Smooth muscle cell (in vitro differentiated cells): Measurements from ENCODE around the gene PEF1. TPM values are rescaled to one million over a fixed set of nuclear protein-coding genes. Genes with fewer than 3 reads are reported as not detected.

Source experiments
- DNase-seq: peaks from one replicate; lab custom pipeline; 2025; ENCODE audit not compliant: unreplicated experiment; lab: John Stamatoyannopoulos, UW
- H2AFZ ChIP-seq: fragments of 200-600 bp; sonication (generic); 2 replicates; pipeline ENCODE4 v1.6.0; 2016; ENCODE audit warnings: antibody characterized with exemption, low read depth, mild to moderate bottlenecking
- H3F3A ChIP-seq: fragments of 200-600 bp; sonication (generic); 2 replicates; pipeline ENCODE4 v1.6.0; 2017; ENCODE audit warnings: antibody characterized with exemption, low read depth
- H3K27ac ChIP-seq: fragments of 200-600 bp; sonication (generic); 2 replicates; pipeline ENCODE4 v1.5.1; 2016; ENCODE audit warnings: low read depth, mild to moderate bottlenecking
- H3K27me3 ChIP-seq: fragments of 200-600 bp; sonication (generic); 2 replicates; pipeline ENCODE4 v1.6.1; 2016; ENCODE audit warnings: low read depth, mild to moderate bottlenecking
- H3K36me3 ChIP-seq: fragments of 200-600 bp; sonication (generic); 2 replicates; pipeline ENCODE4 v1.5.1; 2016; ENCODE audit warnings: low read depth
- H3K4me1 ChIP-seq: fragments of 200-600 bp; sonication (generic); 2 replicates; pipeline ENCODE4 v1.5.1; 2016; ENCODE audit warnings: low read depth
- H3K4me2 ChIP-seq: fragments of 200-600 bp; sonication (generic); 2 replicates; pipeline ENCODE4 v1.6.0; 2016; ENCODE audit warnings: mild to moderate bottlenecking
- H3K4me3 ChIP-seq: fragments of 200-600 bp; sonication (generic); 2 replicates; pipeline ENCODE4 v1.5.1; 2016; ENCODE audit warnings: mild to moderate bottlenecking
- H3K79me2 ChIP-seq: fragments of 200-600 bp; sonication (generic); 2 replicates; pipeline ENCODE4 v1.6.0; 2016; ENCODE audit warnings: low read depth, mild to moderate bottlenecking
- H3K9ac ChIP-seq: fragments of 200-600 bp; sonication (generic); 2 replicates; pipeline ENCODE4 v1.6.0; 2016; ENCODE audit warnings: low read depth
- H3K9me3 ChIP-seq: fragments of 200-600 bp; sonication (generic); replicated peaks from 2 replicates; pipeline ENCODE4 v1.5.1; 2016; ENCODE audit warnings: low read depth
- H4K20me1 ChIP-seq: fragments of 200-600 bp; sonication (generic); 2 replicates; pipeline ENCODE4 v1.6.0; 2016; ENCODE audit warnings: low read depth
- WGBS: methylation state at CpG from one replicate; pipeline ENCODE4 v1.1.7; 2016; ENCODE audit warnings: low lambda C conversion rate; 5-methylcytosine and 5-hydroxymethylcytosine counted together
- polyA plus RNA-seq: library from polyadenylated mRNA; unstranded; fragments of >200 nt; fragmentation: Nextera tagmentation; extraction: Ambion mirVana; gene quantifications from 2 replicates; pipeline ENCODE4 v1.2.1, GENCODE V29; 2016
- total RNA-seq: library from RNA; depleted of rRNA; stranded (reverse); fragments of >200 nt; gene quantifications from 2 replicates; pipeline ENCODE4 v1.2.3, GENCODE V29; 2014
- TF ChIP-seq, protein P1 (sequence below): fragments of 200-600 bp; sonication (generic); IDR thresholded peaks from 2 replicates; pipeline ENCODE4 v1.5.1; 2017; ENCODE audit warnings: borderline replicate concordance, mild to moderate bottlenecking, antibody characterized with exemption; ENCODE audit not compliant: insufficient read depth, poor library complexity, severe bottlenecking

The PEF1 gene
- total and polyA plus RNA-seq, 2 experiments from 2014 or later: 61.4 to 77.1 TPM

DNA sequence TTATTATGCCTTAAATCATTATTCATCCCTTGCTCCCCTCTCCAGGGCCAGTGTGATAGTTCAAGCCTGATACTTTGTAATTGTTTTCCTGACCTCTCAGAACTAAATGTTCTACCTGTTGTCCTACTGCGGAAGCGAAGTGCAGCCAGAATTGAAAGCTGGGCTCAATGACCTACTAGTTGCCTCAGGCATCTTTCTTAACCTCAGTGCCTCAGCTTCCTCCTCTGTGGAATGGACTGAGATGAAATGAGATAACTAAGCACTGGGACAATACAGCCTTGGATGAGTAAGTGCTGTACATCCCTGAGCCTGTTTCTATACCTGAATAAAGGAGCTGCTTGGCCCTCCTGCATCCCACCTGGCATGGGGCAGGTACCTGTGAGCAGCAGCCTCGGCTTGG is 32.7 kb upstream of the PEF1 start:
- TF ChIP-seq, protein P1, sequence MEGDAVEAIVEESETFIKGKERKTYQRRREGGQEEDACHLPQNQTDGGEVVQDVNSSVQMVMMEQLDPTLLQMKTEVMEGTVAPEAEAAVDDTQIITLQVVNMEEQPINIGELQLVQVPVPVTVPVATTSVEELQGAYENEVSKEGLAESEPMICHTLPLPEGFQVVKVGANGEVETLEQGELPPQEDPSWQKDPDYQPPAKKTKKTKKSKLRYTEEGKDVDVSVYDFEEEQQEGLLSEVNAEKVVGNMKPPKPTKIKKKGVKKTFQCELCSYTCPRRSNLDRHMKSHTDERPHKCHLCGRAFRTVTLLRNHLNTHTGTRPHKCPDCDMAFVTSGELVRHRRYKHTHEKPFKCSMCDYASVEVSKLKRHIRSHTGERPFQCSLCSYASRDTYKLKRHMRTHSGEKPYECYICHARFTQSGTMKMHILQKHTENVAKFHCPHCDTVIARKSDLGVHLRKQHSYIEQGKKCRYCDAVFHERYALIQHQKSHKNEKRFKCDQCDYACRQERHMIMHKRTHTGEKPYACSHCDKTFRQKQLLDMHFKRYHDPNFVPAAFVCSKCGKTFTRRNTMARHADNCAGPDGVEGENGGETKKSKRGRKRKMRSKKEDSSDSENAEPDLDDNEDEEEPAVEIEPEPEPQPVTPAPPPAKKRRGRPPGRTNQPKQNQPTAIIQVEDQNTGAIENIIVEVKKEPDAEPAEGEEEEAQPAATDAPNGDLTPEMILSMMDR: no peak
- Histone ChIP-seq H3K36me3 (no peaks in the 10 kb centered on the region), H3K4me1 (no peaks in the 10 kb centered on the region), H3K27me3 (no peaks in the 10 kb centered on the region), H3K79me2 (no peaks in the 10 kb centered on the region), H4K20me1 (no peaks in the 10 kb centered on the region), H3K27ac (no peak overlapping the region), H3K4me2 (no peak overlapping the region), H2AFZ (no peak overlapping the region), H3K9ac (no peak overlapping the region), H3K9me3 (no peaks in the 10 kb centered on the region), H3F3A (no peaks in the 10 kb centered on the region), H3K4me3 (no peak overlapping the region)
- no peak for DNase-seq
- 94% methylated on average over 3 of the region's 3 CpGs for WGBS

DNA sequence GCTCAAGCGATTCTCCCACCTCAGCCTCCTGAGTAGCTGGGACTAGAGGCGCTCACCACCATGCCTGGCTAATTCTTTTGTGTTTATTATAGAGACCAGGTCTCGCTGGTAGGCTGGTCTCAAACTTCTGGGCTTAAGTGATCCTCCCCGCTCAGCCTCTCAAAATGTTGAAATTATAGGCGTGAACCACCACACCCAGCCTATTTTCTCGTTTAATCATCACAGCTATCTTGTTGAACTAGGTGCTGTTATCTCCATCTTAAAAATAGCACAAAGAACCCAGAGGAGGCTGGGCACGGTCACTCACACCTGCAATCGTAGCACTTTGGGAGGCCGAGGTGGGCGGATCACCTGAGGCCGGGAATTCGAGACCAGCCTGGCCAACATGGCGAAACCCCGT is 31.1 kb upstream of the PEF1 start:
- WGBS: 90% methylated on average over 14 of the region's 14 CpGs
- TF ChIP-seq, protein P1: no peak
- Histone ChIP-seq H3K9ac (no peak overlapping the region), H4K20me1 (no peaks in the 10 kb centered on the region), H2AFZ (no peak overlapping the region), H3K9me3 (no peaks in the 10 kb centered on the region), H3F3A (no peaks in the 10 kb centered on the region), H3K4me3 (no peak overlapping the region), H3K79me2 (no peaks in the 10 kb centered on the region), H3K27ac (no peak overlapping the region), H3K4me1 (no peaks in the 10 kb centered on the region), H3K27me3 (no peaks in the 10 kb centered on the region), H3K36me3 (no peaks in the 10 kb centered on the region), H3K4me2 (no peak overlapping the region)
- no peak for DNase-seq

DNA sequence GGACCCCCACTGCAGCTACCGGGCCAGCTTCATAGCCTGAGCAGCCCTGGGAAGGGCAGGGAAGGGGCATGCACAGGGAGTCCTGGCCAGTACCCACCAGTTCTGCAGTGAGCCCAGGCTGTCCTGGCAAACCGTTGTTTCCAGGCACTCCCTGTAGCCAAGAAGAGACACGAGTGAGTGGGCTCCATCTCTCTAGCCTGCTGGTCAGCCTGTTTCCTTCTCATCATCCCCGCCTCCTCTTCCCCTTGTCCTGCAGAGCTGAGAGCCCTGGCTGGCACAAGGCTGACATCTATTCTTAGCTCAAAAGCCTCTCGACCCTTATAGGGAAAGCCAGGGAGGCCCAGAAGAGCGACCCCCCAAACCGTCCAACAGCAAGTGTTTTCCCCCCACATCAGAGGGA is 30.5 kb upstream of the PEF1 start:
- DNase-seq: no peak
- Histone ChIP-seq H3K9ac (no peak overlapping the region), H3K9me3 (no peaks in the 10 kb centered on the region), H3K4me3 (no peak overlapping the region), H3K4me1 (no peaks in the 10 kb centered on the region), H3K36me3 (no peaks in the 10 kb centered on the region), H3F3A (no peaks in the 10 kb centered on the region), H3K79me2 (no peaks in the 10 kb centered on the region), H3K27me3 (no peaks in the 10 kb centered on the region), H4K20me1 (no peaks in the 10 kb centered on the region), H2AFZ (no peak overlapping the region), H3K27ac (no peak overlapping the region), H3K4me2 (no peak overlapping the region)
- WGBS: 86% methylated on average over 7 of the region's 7 CpGs
- TF ChIP-seq, protein P1: no peak

DNA sequence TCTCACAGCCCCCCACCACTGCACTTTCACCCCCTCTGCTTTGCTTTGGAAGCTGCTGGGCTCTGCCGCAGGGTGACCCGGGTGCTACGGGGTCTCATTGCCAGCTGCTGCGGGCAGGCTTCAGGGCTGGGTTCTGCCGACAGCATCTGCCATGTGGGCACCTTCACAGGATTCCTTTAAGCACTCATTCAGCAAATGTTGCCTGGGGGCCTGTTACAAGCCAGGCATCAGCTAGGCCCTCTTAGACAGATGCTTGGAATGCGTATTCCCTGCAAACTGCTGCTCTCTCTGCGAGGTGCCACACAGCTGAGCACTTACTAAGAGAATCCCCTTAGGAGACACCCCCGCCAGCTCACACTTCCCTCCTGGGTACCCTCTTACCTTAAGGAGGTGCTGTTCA is 29.9 kb upstream of the PEF1 start:
- H3K4me3 ChIP-seq: no peak overlapping the region
- TF ChIP-seq, protein P1: no peak
- H3K27ac ChIP-seq: no peak overlapping the region
- no peaks in the 10 kb centered on the region for H4K20me1 ChIP-seq
- H3K4me2 ChIP-seq: no peak overlapping the region
- no peaks in the 10 kb centered on the region for H3K9me3 ChIP-seq
- H3K36me3 ChIP-seq: no peaks in the 10 kb centered on the region
- DNase-seq: no peak
- no peak overlapping the region for H2AFZ ChIP-seq
- no peaks in the 10 kb centered on the region for H3F3A ChIP-seq
- no peaks in the 10 kb centered on the region for H3K79me2 ChIP-seq
- no peak overlapping the region for H3K9ac ChIP-seq
- no peaks in the 10 kb centered on the region for H3K27me3 ChIP-seq
- WGBS: 82% methylated on average over 8 of the region's 8 CpGs
- H3K4me1 ChIP-seq: no peaks in the 10 kb centered on the region
